Measurements from ENCODE around the gene KL. TPM values are rescaled to one million over a fixed set of nuclear protein-coding genes. Genes with fewer than 3 reads are reported as not detected.
A peak's percentile ranks its signal among the peaks of the same experiment; 100 is the strongest.

The KL gene
- total RNA-seq, 1 donor from 2014 or later, result 1.2 TPM

- Histone ChIP-seq H3K9me3 (replicated peaks) (no peaks in the 10 kb centered on the region), H3K4me3 (no peak overlapping the region), H3K4me1 (no peaks in the 10 kb centered on the region), H3K27me3 (ENCODE audit: low read depth) (no peaks in the 10 kb centered on the region), H3K36me3 (no peaks in the 10 kb centered on the region), H3K27ac (replicated peaks) (no peak overlapping the region)
- no peak for DNase-seq
- intact Hi-C loops (cut with micrococcal nuclease), result no loop called here
- TF ChIP-seq, protein P1, sequence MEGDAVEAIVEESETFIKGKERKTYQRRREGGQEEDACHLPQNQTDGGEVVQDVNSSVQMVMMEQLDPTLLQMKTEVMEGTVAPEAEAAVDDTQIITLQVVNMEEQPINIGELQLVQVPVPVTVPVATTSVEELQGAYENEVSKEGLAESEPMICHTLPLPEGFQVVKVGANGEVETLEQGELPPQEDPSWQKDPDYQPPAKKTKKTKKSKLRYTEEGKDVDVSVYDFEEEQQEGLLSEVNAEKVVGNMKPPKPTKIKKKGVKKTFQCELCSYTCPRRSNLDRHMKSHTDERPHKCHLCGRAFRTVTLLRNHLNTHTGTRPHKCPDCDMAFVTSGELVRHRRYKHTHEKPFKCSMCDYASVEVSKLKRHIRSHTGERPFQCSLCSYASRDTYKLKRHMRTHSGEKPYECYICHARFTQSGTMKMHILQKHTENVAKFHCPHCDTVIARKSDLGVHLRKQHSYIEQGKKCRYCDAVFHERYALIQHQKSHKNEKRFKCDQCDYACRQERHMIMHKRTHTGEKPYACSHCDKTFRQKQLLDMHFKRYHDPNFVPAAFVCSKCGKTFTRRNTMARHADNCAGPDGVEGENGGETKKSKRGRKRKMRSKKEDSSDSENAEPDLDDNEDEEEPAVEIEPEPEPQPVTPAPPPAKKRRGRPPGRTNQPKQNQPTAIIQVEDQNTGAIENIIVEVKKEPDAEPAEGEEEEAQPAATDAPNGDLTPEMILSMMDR (IDR thresholded peaks at IDR 0.05; ENCODE audit: borderline replicate concordance), result no peak
Observed at GRCh38 chr13:33033986-33034385, 17.8 kb downstream of the KL start.

- DNase-seq, result no peak
- Histone ChIP-seq H3K4me1 (peaks cover 8% of the 10 kb centered on the region), H3K36me3 (no peaks in the 10 kb centered on the region), H3K27ac (replicated peaks) (no peak overlapping the region), H3K27me3 (ENCODE audit: low read depth) (no peaks in the 10 kb centered on the region), H3K4me3 (no peak overlapping the region), H3K9me3 (replicated peaks) (no peaks in the 10 kb centered on the region)
- TF ChIP-seq, protein P1 (IDR thresholded peaks at IDR 0.05; ENCODE audit: borderline replicate concordance), result no peak
- intact Hi-C loops (cut with micrococcal nuclease), result no loop called here
Observed at GRCh38 chr13:33034882-33035520, 18.8 kb downstream of the KL start.

DNA sequence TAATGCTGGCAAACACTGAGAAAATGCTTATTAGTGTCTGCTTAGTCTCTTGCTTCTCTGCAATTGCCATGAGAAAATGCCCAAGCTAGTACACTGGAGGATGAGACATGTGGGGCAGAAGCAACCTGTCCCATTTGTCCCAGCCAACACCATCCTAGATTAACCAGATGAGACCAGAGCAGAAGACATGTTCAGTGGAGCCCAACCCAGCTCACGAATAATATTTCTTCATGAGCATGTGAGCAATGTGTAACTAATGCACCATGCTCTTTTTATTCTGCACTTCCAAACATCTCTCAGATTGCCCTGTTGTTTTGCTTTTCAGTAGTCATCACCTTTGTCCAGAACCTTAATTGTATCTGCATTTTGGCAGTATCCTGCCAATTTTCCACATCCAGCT lies 21.4 kb downstream of the KL start:
- no peak for DNase-seq
- intact Hi-C loops (cut with micrococcal nuclease), result no loop called here
- H3K4me3 ChIP-seq, result no peak overlapping the region
- H3K27me3 ChIP-seq (ENCODE audit: low read depth), result no peaks in the 10 kb centered on the region
- peaks cover 14% of the 10 kb centered on the region for H3K4me1 ChIP-seq
- TF ChIP-seq, protein P1 (IDR thresholded peaks at IDR 0.05; ENCODE audit: borderline replicate concordance), result no peak
- no peaks in the 10 kb centered on the region for H3K36me3 ChIP-seq
- no peaks in the 10 kb centered on the region for H3K9me3 ChIP-seq (replicated peaks)
- no peak overlapping the region for H3K27ac ChIP-seq (replicated peaks)

DNA sequence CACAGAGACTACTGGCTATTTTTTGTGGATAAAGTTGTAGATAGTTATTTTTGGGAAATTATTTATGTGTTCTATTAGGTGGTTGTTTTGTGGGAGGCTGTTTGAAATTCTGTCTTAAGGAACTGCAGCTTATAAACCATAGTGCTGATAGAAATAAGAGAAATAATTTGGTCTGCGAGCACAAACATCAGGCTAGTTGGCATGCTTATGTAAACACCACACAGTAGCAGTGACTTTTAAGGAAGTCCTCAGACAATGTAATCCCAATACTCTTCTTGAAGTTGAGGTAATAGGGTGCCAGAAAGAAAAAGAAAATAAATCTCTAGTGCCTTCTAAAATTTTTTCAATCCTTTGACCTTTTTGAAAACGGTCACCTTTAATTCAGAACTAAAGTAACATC lies 23.9 kb downstream of the KL start:
- TF ChIP-seq, protein P1 (IDR thresholded peaks at IDR 0.05; ENCODE audit: borderline replicate concordance), result no peak
- Histone ChIP-seq H3K4me3 (no peak overlapping the region), H3K4me1 (peaks cover 14% of the 10 kb centered on the region), H3K27ac (replicated peaks) (peak overlapping the region; percentile 40), H3K36me3 (no peaks in the 10 kb centered on the region), H3K9me3 (replicated peaks) (no peaks in the 10 kb centered on the region), H3K27me3 (ENCODE audit: low read depth) (no peaks in the 10 kb centered on the region)
- intact Hi-C loops (cut with micrococcal nuclease), result no loop called here
- DNase-seq, result no peak

DNA sequence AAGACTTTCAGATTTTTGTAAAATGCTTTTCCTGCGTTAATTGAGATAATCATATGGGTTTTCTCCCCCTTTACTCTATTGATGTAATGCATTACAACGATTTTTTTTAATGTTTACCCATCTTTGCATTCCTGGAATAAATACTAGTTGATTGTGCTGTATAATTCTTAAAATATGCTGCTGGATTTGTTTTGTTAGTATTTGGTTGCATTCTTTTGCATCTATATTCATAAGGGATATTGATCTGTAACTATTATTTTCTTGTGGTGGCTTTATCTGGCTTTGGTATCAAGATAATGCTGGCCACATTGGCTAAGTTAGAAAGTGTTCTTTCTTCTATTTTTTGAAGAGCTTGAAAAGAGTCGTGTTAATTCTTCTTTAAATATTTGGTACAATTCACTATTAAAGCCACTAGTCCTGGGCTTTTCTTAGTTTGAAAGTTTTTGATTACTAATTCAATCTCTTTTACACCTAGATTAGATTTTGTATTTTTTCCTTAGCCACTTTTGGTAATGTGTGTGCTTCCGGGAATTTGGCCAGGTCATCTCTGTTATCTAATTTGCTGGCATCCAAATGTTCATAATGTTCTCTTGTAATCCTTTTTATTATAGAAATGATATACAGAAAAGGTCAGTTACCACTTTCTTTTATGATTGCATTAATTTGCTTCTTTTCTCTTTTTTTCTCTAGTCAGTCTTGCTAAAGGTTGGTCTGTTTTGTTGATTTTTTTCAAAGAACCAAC lies 29.8 kb downstream of the KL start:
- intact Hi-C loops (cut with micrococcal nuclease), result no loop called here
- no peak overlapping the region for H3K27ac ChIP-seq (replicated peaks)

More for the DNA sequence above, 29.8 kb downstream of the KL start:
- no peaks in the 10 kb centered on the region for H3K9me3 ChIP-seq (replicated peaks)
- peaks cover 10% of the 10 kb centered on the region for H3K4me1 ChIP-seq
- H3K4me3 ChIP-seq, result no peak overlapping the region
- TF ChIP-seq, protein P1 (IDR thresholded peaks at IDR 0.05; ENCODE audit: borderline replicate concordance), result no peak
- no peaks in the 10 kb centered on the region for H3K27me3 ChIP-seq (ENCODE audit: low read depth)
- DNase-seq, result no peak
- H3K36me3 ChIP-seq, result no peaks in the 10 kb centered on the region
